Activated T-helper 2 cell treated with anti-CD3 and anti-CD28 coated beads, Interferon-gamma antibody, Interleukin-2, Interleukin-4, amounts not matched to agents 10 μg/mL and 5 μg/mL and 100 μg/mL, durations not matched to agents 14 hours and 24 hours and 36 hours (primary cell): ENCODE results near the gene IL17C. TPM values are rescaled to one million over a fixed set of nuclear protein-coding genes. Genes with fewer than 3 reads are reported as not detected.
A peak's percentile ranks its signal among the peaks of the same experiment; 100 is the strongest.

Experiments
- DNase-seq: peaks from one replicate; pipeline ENCODE4 v3.0.0; 2021; ENCODE audit warnings: low spot score
- H3K27ac Mint-ChIP-seq: one replicate; pipeline ENCODE4 v1.8.0; 2021; ENCODE audit warnings: mixed read lengths
- H3K27me3 Mint-ChIP-seq: one replicate; pipeline ENCODE4 v1.8.0; 2021; ENCODE audit warnings: low read depth, mixed read lengths
- H3K36me3 Mint-ChIP-seq: one replicate; pipeline ENCODE4 v1.8.0; 2021; ENCODE audit warnings: low read depth, mixed read lengths
- H3K4me1 Mint-ChIP-seq: one replicate; pipeline ENCODE4 v1.8.0; 2021; ENCODE audit warnings: low read depth, mixed read lengths
- H3K4me3 Mint-ChIP-seq: one replicate; pipeline ENCODE4 v1.8.0; 2021; ENCODE audit warnings: low read depth, mild to moderate bottlenecking, moderate library complexity, mixed read lengths
- H3K9me3 Mint-ChIP-seq: one replicate; pipeline ENCODE4 v1.8.0; 2021; ENCODE audit warnings: mixed read lengths
- intact Hi-C: fragments of 100-400 bp; cut with micrococcal nuclease; formaldehyde crosslinking; loops from one replicate; pipeline ENCODE4 v1.15.1; 2023
- total RNA-seq: library from RNA; stranded (reverse); gene quantifications from 2 replicates; pipeline ENCODE4 v1.2.3, GENCODE V29; 2022

Gene IL17C
- total RNA-seq, 1 donor from 2014 or later: not detected

DNA sequence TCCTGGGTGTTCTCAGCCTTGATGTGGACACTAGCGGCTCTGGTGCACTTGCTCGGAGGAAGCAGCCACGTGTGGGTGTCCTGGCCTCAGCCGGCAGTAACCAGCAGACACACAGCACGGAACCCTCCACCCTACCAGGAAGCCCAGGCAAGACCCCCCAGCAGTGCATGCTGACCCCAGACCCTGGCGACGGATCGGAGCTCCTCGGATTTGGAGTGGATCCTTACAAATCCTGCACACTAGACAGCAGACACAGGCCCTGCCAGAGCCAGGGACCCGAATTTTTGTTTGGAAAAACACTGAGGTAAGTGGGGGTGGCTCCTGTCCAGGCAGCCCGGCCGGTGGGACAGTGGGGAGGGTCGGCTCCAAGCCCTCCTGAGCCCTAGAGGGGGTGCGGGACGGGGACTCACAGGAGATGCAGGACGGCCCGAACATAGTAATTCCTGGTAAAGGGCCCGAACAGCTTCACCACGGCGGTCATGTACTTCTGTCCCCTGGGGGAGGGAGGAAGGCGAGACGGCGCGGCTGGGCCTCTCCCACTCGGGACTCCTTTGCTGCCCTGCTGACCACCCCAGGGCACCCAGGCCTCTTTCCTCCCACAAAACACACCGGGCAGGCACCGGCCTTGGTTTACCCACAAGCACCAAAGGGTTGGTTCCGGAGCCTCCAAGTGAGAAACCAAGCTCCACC is 8.1 kb downstream of the IL17C start:
- intact Hi-C loops: no loop called here
- H3K4me3 Mint-ChIP-seq: no peak overlapping the region
- H3K9me3 Mint-ChIP-seq: no peaks in the 10 kb centered on the region
- peaks cover 34% of the 10 kb centered on the region for H3K36me3 Mint-ChIP-seq
- no peaks in the 10 kb centered on the region for H3K27me3 Mint-ChIP-seq
- DNase-seq: no peak
- no peak overlapping the region for H3K27ac Mint-ChIP-seq
- H3K4me1 Mint-ChIP-seq: peaks cover 9% of the 10 kb centered on the region

GRCh38 chr16:88647178-88648070 is 9.1 kb downstream of the IL17C start:
- Mint-ChIP-seq H3K27ac (no peak overlapping the region), H3K36me3 (peaks cover 27% of the 10 kb centered on the region), H3K4me3 (peak overlapping the region; percentile 17), H3K4me1 (peaks cover 12% of the 10 kb centered on the region), H3K27me3 (no peaks in the 10 kb centered on the region), H3K9me3 (no peaks in the 10 kb centered on the region)
- no peak for DNase-seq
- intact Hi-C loops: no loop called here

DNA sequence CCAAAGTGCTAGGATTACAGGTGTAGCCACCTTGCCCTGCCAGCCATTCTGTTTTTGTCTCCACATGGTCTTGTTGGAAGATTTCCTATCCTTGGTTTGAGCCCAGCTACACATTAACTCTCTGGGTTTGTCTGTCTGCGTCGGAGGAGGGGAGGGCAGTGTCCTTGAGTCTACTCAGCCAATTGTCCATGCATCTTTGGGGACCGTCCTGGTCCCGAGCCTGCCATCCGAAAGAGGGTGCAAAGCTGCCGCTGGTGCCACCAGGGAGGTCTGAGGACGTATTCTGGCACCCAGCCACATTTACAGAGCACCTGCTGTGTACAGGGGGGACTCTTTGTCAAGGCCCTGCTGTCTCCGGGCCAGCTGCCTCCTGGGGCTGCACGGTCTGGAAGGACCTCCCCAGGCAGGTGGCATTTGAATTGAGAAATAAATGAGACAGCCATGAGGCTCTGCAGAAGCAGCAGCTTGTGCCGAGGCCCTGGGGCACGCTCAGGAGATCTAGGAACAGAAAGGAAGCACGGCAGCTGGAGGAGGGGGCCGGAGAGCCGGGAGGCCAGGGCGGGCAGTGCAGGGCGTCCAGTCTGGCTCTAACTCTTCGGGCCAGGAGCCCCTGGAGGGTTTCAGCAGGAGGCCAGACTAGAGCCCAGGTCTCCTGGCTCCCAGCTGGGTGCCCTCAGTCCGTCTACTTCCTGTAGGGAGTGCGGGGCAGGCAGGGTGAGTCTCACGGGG is 11.0 kb downstream of the IL17C start:
- Mint-ChIP-seq H3K9me3 (no peaks in the 10 kb centered on the region), H3K27me3 (no peaks in the 10 kb centered on the region), H3K4me3 (peak overlapping the region; percentile 87), H3K4me1 (peaks cover 12% of the 10 kb centered on the region), H3K27ac (peak overlapping the region; percentile 63), H3K36me3 (peaks cover 23% of the 10 kb centered on the region)
- no peak for DNase-seq
- intact Hi-C loops: no loop called here

GRCh38 chr16:88649924-88650748 is 11.8 kb downstream of the IL17C start:
- intact Hi-C loops: loop anchor here (2.0 kb wide), 1 partner anchor 197 kb away; the partner anchor contains the start of gene ZFPM1
- DNase-seq: peak; percentile 40
- Mint-ChIP-seq H3K4me3 (peak overlapping the region; percentile 87), H3K27ac (peak overlapping the region; percentile 76), H3K4me1 (peaks cover 12% of the 10 kb centered on the region), H3K27me3 (no peaks in the 10 kb centered on the region), H3K9me3 (no peaks in the 10 kb centered on the region), H3K36me3 (peaks cover 24% of the 10 kb centered on the region)

- Mint-ChIP-seq H3K36me3 (peaks cover 22% of the 10 kb centered on the region), H3K9me3 (no peaks in the 10 kb centered on the region), H3K4me3 (peak within 1 kb of the TSS; percentile 87), H3K4me1 (peaks cover 12% of the 10 kb centered on the region), H3K27ac (peak within 1 kb of the TSS; percentile 95), H3K27me3 (no peaks in the 10 kb centered on the region)
- DNase-seq: peak; percentile 86
- intact Hi-C loops: loop anchor here (1.0 to 2.0 kb wide), 3 partner anchors 12 to 198 kb away; partner anchors contain the start of genes MVD, SNAI3 and ZFPM1
Observed at GRCh38 chr16:88650749-88651275, 12.4 kb downstream of the IL17C start, which contains the start of gene CYBA. Gene CYBA (minus strand): TSS chr16:88651053. CDS start chr16:88651013, 40 bp downstream.

- intact Hi-C loops: loop anchor here (1.0 to 2.0 kb wide), 3 partner anchors 12 to 199 kb away; partner anchors contain the start of genes MVD, SNAI3 and ZFPM1
- H3K27ac Mint-ChIP-seq: peak overlapping the region; percentile 95
- peak; percentile 76 for DNase-seq
- peak overlapping the region; percentile 87 for H3K4me3 Mint-ChIP-seq
- H3K36me3 Mint-ChIP-seq: peaks cover 27% of the 10 kb centered on the region
- peaks cover 12% of the 10 kb centered on the region for H3K4me1 Mint-ChIP-seq
- no peaks in the 10 kb centered on the region for H3K27me3 Mint-ChIP-seq
- no peaks in the 10 kb centered on the region for H3K9me3 Mint-ChIP-seq
Observed at GRCh38 chr16:88651276-88651988, 13.1 kb downstream of the IL17C start.

DNA sequence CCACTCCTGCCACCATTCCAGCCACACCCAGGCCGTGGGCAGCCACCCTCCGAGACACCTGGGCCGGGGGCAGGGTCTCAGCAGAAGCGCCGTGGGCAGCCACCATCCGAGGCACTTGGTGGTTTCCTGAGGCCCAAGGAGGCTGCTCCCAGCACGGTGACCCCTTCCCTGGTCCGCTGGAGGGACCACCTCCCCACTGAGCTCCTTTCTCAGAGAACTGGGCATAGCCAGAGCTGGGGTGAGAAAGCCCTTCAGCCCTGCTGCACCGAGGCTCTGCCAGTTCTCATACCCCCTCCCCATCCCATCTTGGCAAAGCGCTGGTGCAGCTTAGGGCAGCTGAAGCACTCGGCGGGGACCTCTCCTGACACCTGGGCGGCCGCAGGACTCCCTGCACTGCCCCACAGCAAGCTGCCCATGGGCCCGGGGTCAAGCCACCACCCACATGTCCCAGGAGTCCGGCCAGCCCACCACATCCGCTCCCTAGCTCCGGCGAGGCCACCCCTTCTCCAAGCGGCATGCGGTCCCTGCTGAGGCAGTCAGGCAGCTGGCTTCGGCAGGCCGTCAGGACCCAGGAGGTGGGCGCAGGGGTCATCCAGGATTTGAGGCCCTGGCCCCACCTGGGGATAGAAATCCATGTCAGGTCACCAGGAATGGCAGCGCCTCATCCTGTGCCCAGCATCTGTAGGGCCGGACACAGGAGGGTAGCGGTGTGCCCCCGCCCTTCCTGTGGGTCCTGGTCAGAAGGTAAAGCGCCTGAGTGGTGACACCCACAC is 13.8 kb downstream of the IL17C start:
- H3K36me3 Mint-ChIP-seq: peaks cover 31% of the 10 kb centered on the region
- no peaks in the 10 kb centered on the region for H3K27me3 Mint-ChIP-seq
- H3K4me3 Mint-ChIP-seq: no peak overlapping the region
- H3K4me1 Mint-ChIP-seq: peaks cover 12% of the 10 kb centered on the region
- H3K9me3 Mint-ChIP-seq: no peaks in the 10 kb centered on the region
- intact Hi-C loops: loop anchor here (1.0 to 2.0 kb wide), 3 partner anchors 11 to 199 kb away; partner anchors contain the start of genes MVD, SNAI3 and ZFPM1
- no peak for DNase-seq
- H3K27ac Mint-ChIP-seq: peak overlapping the region; percentile 95

GRCh38 chr16:88652762-88653063 is 14.3 kb downstream of the IL17C start:
- Mint-ChIP-seq H3K27me3 (no peaks in the 10 kb centered on the region), H3K4me3 (no peak overlapping the region), H3K4me1 (peaks cover 12% of the 10 kb centered on the region), H3K27ac (peak overlapping the region; percentile 52), H3K36me3 (peaks cover 31% of the 10 kb centered on the region), H3K9me3 (no peaks in the 10 kb centered on the region)
- intact Hi-C loops: no loop called here
- no peak for DNase-seq

GRCh38 chr16:88653101-88653500 is 14.7 kb downstream of the IL17C start:
- no peaks in the 10 kb centered on the region for H3K27me3 Mint-ChIP-seq
- peak overlapping the region; percentile 52 for H3K27ac Mint-ChIP-seq
- no peaks in the 10 kb centered on the region for H3K9me3 Mint-ChIP-seq
- peaks cover 12% of the 10 kb centered on the region for H3K4me1 Mint-ChIP-seq
- intact Hi-C loops: no loop called here
- peaks cover 34% of the 10 kb centered on the region for H3K36me3 Mint-ChIP-seq
- no peak overlapping the region for H3K4me3 Mint-ChIP-seq
- no peak for DNase-seq

DNA sequence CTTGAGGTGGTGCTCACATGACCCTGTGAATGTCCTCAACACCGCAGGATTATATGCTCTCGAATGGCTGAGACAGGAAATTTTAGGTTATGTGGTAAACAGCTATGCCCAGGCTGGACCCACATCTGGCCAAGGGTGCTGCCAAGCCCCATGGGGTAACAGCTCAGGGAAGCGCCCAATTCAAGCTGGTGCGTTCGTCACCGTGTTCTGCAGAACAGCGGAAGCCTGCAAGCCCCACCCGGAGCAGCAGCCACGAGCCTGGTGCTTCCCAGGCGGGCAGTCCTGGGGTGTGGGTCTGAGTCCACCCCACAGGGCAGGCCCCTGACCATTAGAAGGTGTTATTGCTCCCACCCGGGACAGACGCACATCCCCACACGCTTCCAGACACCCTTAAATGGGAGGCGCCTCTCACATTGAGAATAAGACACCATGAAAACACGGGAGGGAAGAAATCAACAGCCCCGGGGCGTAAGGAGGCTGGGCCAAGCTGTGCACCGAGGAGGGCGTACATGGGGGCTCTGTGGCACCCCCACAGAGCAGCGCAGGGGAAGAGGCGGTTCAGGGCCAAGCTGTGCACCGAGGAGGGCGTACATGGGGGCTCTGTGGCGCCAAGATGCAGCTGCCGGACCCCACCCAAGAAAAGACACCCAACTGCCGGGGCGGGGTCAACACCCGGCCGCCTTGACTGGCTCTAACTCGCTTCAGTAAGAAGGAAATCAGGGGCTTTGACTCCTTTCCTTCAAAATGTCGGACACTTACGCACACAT is 15.4 kb downstream of the IL17C start:
- Mint-ChIP-seq H3K27ac (peak overlapping the region; percentile 6), H3K4me1 (peaks cover 12% of the 10 kb centered on the region), H3K27me3 (no peaks in the 10 kb centered on the region), H3K9me3 (no peaks in the 10 kb centered on the region), H3K36me3 (peaks cover 35% of the 10 kb centered on the region), H3K4me3 (no peak overlapping the region)
- no peak for DNase-seq
- intact Hi-C loops: no loop called here
